Thoracic aorta (tissue), 2 donors: ENCODE data around the gene GABRG1. TPM values are rescaled to one million over a fixed set of nuclear protein-coding genes. Genes with fewer than 3 reads are reported as not detected.

Experiments
- ATAC-seq: fragments of 150-250 bp; one replicate; pipeline ENCODE4 v1.8.0; 2017; ENCODE audit warnings: low read depth; ENCODE audit not compliant: insufficient number of reproducible peaks, low FRiP score
- DNase-seq: peaks from one replicate; pipeline ENCODE4 v3.0.0-alpha.2; 2020; ENCODE audit warnings: low spot score
- H3K27ac ChIP-seq, 2 donors: fragments of 200-600 bp; sonication (generic); 1 replicate in 1 of 2; 2 replicates in 1 of 2; pipeline ENCODE4 v1.5.1; 2016; ENCODE audit warnings: mild to moderate bottlenecking in 2 of 2, moderate library complexity in 2 of 2
- H3K27me3 ChIP-seq: fragments of 200-600 bp; sonication (generic); replicated peaks from 2 replicates; pipeline ENCODE4 v1.6.0; 2016; ENCODE audit warnings: mild to moderate bottlenecking; ENCODE audit not compliant: insufficient read depth
- H3K36me3 ChIP-seq: fragments of 200-600 bp; sonication (generic); one replicate; pipeline ENCODE4 v1.5.1; 2016
- H3K4me1 ChIP-seq, 2 donors: fragments of 200-600 bp; sonication (generic); 1 replicate in 1 of 2; 2 replicates in 1 of 2; pipeline versions ENCODE4 v1.5.1 to v1.6.0; 2016; ENCODE audit warnings: low read depth in 2 of 2, mild to moderate bottlenecking in 1 of 2; ENCODE audit not compliant: control insufficient read depth in 1 of 2
- H3K4me3 ChIP-seq: fragments of 200-600 bp; sonication (generic); 2 replicates; pipeline ENCODE4 v1.5.1; 2016; ENCODE audit warnings: mild to moderate bottlenecking
- H3K9me3 ChIP-seq: fragments of 200-600 bp; sonication (generic); 2 replicates; pipeline ENCODE4 v1.5.1; 2016
- total RNA-seq, 2 donors: library from RNA; depleted of rRNA; stranded (reverse); fragments of >200 nt; gene quantifications; one replicate each; pipeline versions ENCODE4 v1.1.0 to v1.2.3, GENCODE V29; 2016
- TF ChIP-seq, protein P1 (sequence below): fragments of 200-600 bp; sonication (generic); IDR thresholded peaks from one replicate; pipeline ENCODE4 v1.5.1; 2019; ENCODE audit warnings: antibody characterized with exemption

The GABRG1 gene
- total RNA-seq = not detected

GRCh38 chr4:46123913-46124755 is at the start of gene GABRG1:
TSS of gene GABRG1 (minus strand) at chr4:46124054. CDS start at chr4:46123913, 141 bp downstream.
- TF ChIP-seq, protein P1, sequence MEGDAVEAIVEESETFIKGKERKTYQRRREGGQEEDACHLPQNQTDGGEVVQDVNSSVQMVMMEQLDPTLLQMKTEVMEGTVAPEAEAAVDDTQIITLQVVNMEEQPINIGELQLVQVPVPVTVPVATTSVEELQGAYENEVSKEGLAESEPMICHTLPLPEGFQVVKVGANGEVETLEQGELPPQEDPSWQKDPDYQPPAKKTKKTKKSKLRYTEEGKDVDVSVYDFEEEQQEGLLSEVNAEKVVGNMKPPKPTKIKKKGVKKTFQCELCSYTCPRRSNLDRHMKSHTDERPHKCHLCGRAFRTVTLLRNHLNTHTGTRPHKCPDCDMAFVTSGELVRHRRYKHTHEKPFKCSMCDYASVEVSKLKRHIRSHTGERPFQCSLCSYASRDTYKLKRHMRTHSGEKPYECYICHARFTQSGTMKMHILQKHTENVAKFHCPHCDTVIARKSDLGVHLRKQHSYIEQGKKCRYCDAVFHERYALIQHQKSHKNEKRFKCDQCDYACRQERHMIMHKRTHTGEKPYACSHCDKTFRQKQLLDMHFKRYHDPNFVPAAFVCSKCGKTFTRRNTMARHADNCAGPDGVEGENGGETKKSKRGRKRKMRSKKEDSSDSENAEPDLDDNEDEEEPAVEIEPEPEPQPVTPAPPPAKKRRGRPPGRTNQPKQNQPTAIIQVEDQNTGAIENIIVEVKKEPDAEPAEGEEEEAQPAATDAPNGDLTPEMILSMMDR = no peak
- ATAC-seq = no peak

DNA sequence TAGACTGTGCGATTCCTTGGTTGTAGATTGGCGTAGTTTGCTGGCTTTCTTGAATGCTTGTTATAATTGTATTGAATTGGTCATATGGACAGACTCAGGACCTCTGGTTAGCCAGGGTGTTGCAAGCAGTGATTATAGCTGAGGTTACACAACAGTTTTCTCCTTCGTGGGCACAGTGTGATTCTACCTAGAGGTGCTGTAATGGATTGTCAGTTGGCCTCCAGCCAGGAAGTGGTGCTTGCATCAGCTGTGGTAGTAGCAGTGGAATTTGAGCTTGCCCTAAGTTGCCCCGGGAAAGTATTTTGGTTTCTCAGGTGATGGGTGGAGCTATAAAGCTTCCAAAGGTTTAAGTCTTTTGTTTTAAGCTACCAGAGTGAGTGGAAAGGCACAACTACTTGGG is 23.1 kb upstream of the GABRG1 start:
- Histone ChIP-seq H3K4me1 (no peaks in the 10 kb centered on the region), H3K27me3 (no peaks in the 10 kb centered on the region), H3K4me3 (no peak overlapping the region), H3K9me3 (no peaks in the 10 kb centered on the region), H3K27ac (no peak overlapping the region), H3K36me3 (no peaks in the 10 kb centered on the region)
- DNase-seq (no peak), ATAC-seq (no peak)
- TF ChIP-seq, protein P1 = no peak

More at GRCh38 chr4:46123913-46124755, at the start of gene GABRG1:
- H3K27me3 ChIP-seq = no peaks in the 10 kb centered on the region
- H3K4me3 ChIP-seq = no peak within 1 kb of the TSS
- no peaks in the 10 kb centered on the region for H3K36me3 ChIP-seq
- no peak for DNase-seq
- H3K9me3 ChIP-seq = no peaks in the 10 kb centered on the region
- H3K4me1 ChIP-seq = no peaks in the 10 kb centered on the region
- H3K27ac ChIP-seq = no peak within 1 kb of the TSS

DNA sequence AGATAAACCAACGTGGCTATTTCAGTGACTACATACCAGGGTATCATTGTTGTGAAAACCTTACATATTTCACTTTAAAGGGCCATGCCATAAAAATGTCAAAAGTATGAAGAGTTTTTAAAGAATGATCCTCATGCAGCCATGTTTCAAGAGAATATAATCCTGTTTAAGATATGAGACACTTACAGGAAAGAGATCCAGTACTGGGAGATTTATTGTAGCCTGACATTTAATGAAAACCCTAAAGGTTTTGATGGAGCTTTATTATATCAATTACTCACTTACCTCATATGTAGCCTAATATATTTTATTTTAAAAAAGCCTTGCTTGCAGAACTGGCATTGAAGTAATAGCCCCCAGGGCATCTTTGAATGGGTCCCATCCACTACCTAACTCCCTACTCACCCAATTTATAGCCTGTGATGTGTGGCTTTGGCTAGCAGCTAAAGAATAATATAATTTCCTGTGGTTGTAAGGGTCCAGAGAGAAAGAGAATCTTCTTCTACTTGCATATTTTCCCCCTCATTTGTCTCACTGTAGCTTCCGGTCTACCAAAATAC is 7.7 kb upstream of the GABRG1 start:
- Histone ChIP-seq H3K27me3 (no peaks in the 10 kb centered on the region), H3K4me3 (no peak overlapping the region), H3K36me3 (no peaks in the 10 kb centered on the region), H3K4me1 (no peaks in the 10 kb centered on the region), H3K9me3 (no peaks in the 10 kb centered on the region), H3K27ac (no peak overlapping the region)
- DNase-seq (no peak), ATAC-seq (no peak)
- TF ChIP-seq, protein P1 = no peak

- Histone ChIP-seq H3K4me1 (no peaks in the 10 kb centered on the region), H3K9me3 (no peaks in the 10 kb centered on the region), H3K27ac (no peak overlapping the region), H3K27me3 (no peaks in the 10 kb centered on the region), H3K4me3 (no peak overlapping the region), H3K36me3 (no peaks in the 10 kb centered on the region)
- TF ChIP-seq, protein P1 = no peak
- ATAC-seq (no peak), DNase-seq (no peak)
Observed at GRCh38 chr4:46124773-46125413, 1.0 kb upstream of the GABRG1 start.

GRCh38 chr4:46081674-46082073 is 42.2 kb downstream of the GABRG1 start:
- ATAC-seq (no peak), DNase-seq (no peak)
- no peaks in the 10 kb centered on the region for H3K36me3 ChIP-seq
- H3K27ac ChIP-seq = no peak overlapping the region
- H3K4me3 ChIP-seq = no peak overlapping the region
- H3K4me1 ChIP-seq = no peaks in the 10 kb centered on the region
- TF ChIP-seq, protein P1 = no peak
- no peaks in the 10 kb centered on the region for H3K9me3 ChIP-seq
- H3K27me3 ChIP-seq = no peaks in the 10 kb centered on the region
